GM18951 (cell line): ENCODE measurements around the gene TCAP.

Experiments
- POLR2A ChIP-seq: IDR thresholded peaks from 4 replicates; pipeline ENCODE4 v1.6.1; 2011; ENCODE audit warnings: mild to moderate bottlenecking; ENCODE audit not compliant: insufficient read length, insufficient read depth; ENCODE audit errors: extremely low read depth
- in situ Hi-C: fragments of 300-500 bp; cut with MboI; formaldehyde crosslinking; loops from one replicate; pipeline ENCODE4 v1.12.0; 2022; ENCODE audit warnings: low sequenced_read_pairs, mixed read lengths, inconsistent platforms; ENCODE audit not compliant: unreplicated experiment

The TCAP gene

GRCh38 chr17:39635614-39636176 is 29.5 kb upstream of the TCAP start:
- TF ChIP-seq POLR2A: no peak
- in situ Hi-C loops: no loop called here

- no peak for TF ChIP-seq POLR2A
- in situ Hi-C loops: no loop called here
Measured at GRCh38 chr17:39636587-39636926, 28.6 kb upstream of the TCAP start.

GRCh38 chr17:39636927-39637736 is 28.0 kb upstream of the TCAP start, which contains the start of gene STARD3:
Gene STARD3, plus strand, starts transcription at chr17:39637144. Its CDS starts 16,388 bp downstream, at chr17:39653532.
- TF ChIP-seq POLR2A: peak; percentile 82
- in situ Hi-C loops: no loop called here

GRCh38 chr17:39638317-39638716 is 26.8 kb upstream of the TCAP start:
- no peak for TF ChIP-seq POLR2A
- in situ Hi-C loops: no loop called here

- no peak for TF ChIP-seq POLR2A
- in situ Hi-C loops: no loop called here
Measured at GRCh38 chr17:39639043-39639442, 26.1 kb upstream of the TCAP start.

GRCh38 chr17:39639566-39640458 is 25.3 kb upstream of the TCAP start:
- in situ Hi-C loops: no loop called here
- no peak for TF ChIP-seq POLR2A

GRCh38 chr17:39640591-39641031 is 24.5 kb upstream of the TCAP start:
- no peak for TF ChIP-seq POLR2A
- in situ Hi-C loops: no loop called here

GRCh38 chr17:39641097-39641496 is 24.1 kb upstream of the TCAP start:
- no peak for TF ChIP-seq POLR2A
- in situ Hi-C loops: no loop called here

- no peak for TF ChIP-seq POLR2A
- in situ Hi-C loops: no loop called here
Measured at GRCh38 chr17:39641883-39642282, 23.3 kb upstream of the TCAP start.

GRCh38 chr17:39642291-39643074 is 22.7 kb upstream of the TCAP start:
- in situ Hi-C loops: no loop called here
- no peak for TF ChIP-seq POLR2A

GRCh38 chr17:39643271-39643670 is 21.9 kb upstream of the TCAP start:
- no peak for TF ChIP-seq POLR2A
- in situ Hi-C loops: no loop called here

- in situ Hi-C loops: no loop called here
- no peak for TF ChIP-seq POLR2A
Measured at GRCh38 chr17:39647256-39647655, 17.9 kb upstream of the TCAP start.
